NCI-H2227 (cell line): ENCODE results near the gene SLC38A9.
A peak's percentile ranks its signal among the peaks of the same experiment; 100 is the strongest.
"Not testable (repeated sequence)": the region's sequence is repeated elsewhere in the genome, so short reads cannot be mapped to it uniquely, and the experiment has no call there.

Experiments used
- DNase-seq: peaks from one replicate; lab custom pipeline; 2025; ENCODE audit not compliant: unreplicated experiment; lab: John Stamatoyannopoulos, UW

SLC38A9 gene

GRCh38 chr5:55712023-55712859 lies at the start of gene SLC38A9:
SLC38A9 (minus strand) TSS chr5:55712324; CDS start chr5:55697958, 14,366 bp downstream.
- DNase-seq: peak; percentile 93

GRCh38 chr5:55761721-55762120 lies 49.6 kb upstream of the SLC38A9 start:
- DNase-seq: not testable (repeated sequence)

GRCh38 chr5:55758714-55759113 lies 46.6 kb upstream of the SLC38A9 start:
- no peak for DNase-seq

GRCh38 chr5:55758231-55758630 lies 46.1 kb upstream of the SLC38A9 start:
- DNase-seq: no peak

- no peak for DNase-seq
These were observed 38.4 kb upstream of the SLC38A9 start for GRCh38 chr5:55750499-55750898.

GRCh38 chr5:55750063-55750462 lies 37.9 kb upstream of the SLC38A9 start:
- DNase-seq: no peak

GRCh38 chr5:55749387-55749786 lies 37.3 kb upstream of the SLC38A9 start:
- DNase-seq: no peak

- no peak for DNase-seq
These were observed 35.7 kb upstream of the SLC38A9 start for GRCh38 chr5:55747778-55748318.

- DNase-seq: no peak
These were observed 30.7 kb upstream of the SLC38A9 start for GRCh38 chr5:55742778-55743177.

- no peak for DNase-seq
These were observed 25.7 kb upstream of the SLC38A9 start, which contains the start of gene DDX4 for GRCh38 chr5:55737793-55738192. DDX4 (plus strand) TSS chr5:55738061; CDS start chr5:55738964, 903 bp downstream.

GRCh38 chr5:55734658-55735057 lies 22.5 kb upstream of the SLC38A9 start:
- DNase-seq: no peak

GRCh38 chr5:55732585-55732984 lies 20.5 kb upstream of the SLC38A9 start:
- no peak for DNase-seq

GRCh38 chr5:55731848-55732247 lies 19.7 kb upstream of the SLC38A9 start:
- DNase-seq: no peak

- no peak for DNase-seq
These were observed 12.2 kb upstream of the SLC38A9 start for GRCh38 chr5:55724281-55724680.

GRCh38 chr5:55720188-55720703 lies 8.1 kb upstream of the SLC38A9 start:
- no peak for DNase-seq

GRCh38 chr5:55719026-55719425 lies 6.9 kb upstream of the SLC38A9 start:
- DNase-seq: not testable (repeated sequence)

- no peak for DNase-seq
These were observed 3.5 kb upstream of the SLC38A9 start for GRCh38 chr5:55715519-55716078.

- no peak for DNase-seq
These were observed 2.6 kb upstream of the SLC38A9 start for GRCh38 chr5:55714749-55715148.

- no peak for DNase-seq
These were observed 2.2 kb upstream of the SLC38A9 start for GRCh38 chr5:55714339-55714738.

GRCh38 chr5:55713871-55714270 lies 1.7 kb upstream of the SLC38A9 start:
- DNase-seq: no peak

GRCh38 chr5:55711507-55712022 lies 559 bp downstream of the SLC38A9 start:
- DNase-seq: no peak

- DNase-seq: no peak
These were observed 3.4 kb downstream of the SLC38A9 start for GRCh38 chr5:55708732-55709131.
